ENCODE results near the gene SFI1.

DNA sequence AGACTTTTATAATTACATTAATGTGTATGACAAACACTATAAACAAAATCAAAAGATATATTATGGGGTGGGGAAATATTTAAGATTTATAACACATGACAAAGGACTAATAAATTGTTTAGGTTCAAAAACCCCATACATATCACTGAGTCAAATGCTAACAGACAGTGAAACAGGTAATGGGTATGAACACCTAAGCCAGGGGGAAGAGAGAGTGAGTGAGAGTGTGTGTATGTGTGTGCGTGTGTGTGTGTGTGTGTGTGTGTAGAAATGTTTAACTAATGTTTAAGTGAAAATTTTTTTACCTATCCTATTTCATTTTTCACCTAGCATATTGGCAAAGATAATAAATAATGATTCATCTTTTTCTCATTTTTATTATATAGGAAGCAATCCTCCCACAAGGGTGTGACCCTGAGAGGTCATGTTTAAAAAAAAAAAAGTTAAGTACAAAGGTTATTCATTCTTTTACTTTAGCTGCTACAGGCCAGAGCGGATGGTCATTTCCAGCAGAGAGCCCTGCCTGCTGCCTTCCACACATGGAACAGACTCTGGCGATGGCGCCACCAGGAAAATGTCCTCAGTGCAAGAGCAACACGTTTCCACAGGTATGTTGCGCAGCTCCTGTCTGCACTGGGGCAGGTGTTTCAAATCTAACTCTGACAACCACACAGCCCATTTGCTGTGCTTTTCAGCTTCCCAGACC lies 92.8 kb downstream of the SFI1 start:
- TF ChIP-seq, protein P1, sequence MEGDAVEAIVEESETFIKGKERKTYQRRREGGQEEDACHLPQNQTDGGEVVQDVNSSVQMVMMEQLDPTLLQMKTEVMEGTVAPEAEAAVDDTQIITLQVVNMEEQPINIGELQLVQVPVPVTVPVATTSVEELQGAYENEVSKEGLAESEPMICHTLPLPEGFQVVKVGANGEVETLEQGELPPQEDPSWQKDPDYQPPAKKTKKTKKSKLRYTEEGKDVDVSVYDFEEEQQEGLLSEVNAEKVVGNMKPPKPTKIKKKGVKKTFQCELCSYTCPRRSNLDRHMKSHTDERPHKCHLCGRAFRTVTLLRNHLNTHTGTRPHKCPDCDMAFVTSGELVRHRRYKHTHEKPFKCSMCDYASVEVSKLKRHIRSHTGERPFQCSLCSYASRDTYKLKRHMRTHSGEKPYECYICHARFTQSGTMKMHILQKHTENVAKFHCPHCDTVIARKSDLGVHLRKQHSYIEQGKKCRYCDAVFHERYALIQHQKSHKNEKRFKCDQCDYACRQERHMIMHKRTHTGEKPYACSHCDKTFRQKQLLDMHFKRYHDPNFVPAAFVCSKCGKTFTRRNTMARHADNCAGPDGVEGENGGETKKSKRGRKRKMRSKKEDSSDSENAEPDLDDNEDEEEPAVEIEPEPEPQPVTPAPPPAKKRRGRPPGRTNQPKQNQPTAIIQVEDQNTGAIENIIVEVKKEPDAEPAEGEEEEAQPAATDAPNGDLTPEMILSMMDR (IDR thresholded peaks at IDR 0.05): no peak
- no peak for TF ChIP-seq POLR2AphosphoS5 (IDR thresholded peaks at IDR 0.05)
